Aorta (tissue), 5 donors: ENCODE measurements around the gene PTPRD. TPM values are rescaled to one million over a fixed set of nuclear protein-coding genes. Genes with fewer than 3 reads are reported as not detected.

ENCODE experiments used
- ATAC-seq: fragments of 200-7000 bp; cut with Tn5 transposase; one replicate; pipeline ENCODE4 v1.9.1; 2022; ENCODE audit warnings: moderate library complexity; ENCODE audit not compliant: low FRiP score
- DNase-seq, 2 donors: peaks; one replicate each; pipeline ENCODE4 v3.0.0-alpha.2; 2020
- H3K27ac ChIP-seq, 2 donors: one replicate each; pipeline ENCODE4 v1.5.1; 2013; ENCODE audit warnings: low read length in 2 of 2, mild to moderate bottlenecking in 2 of 2, moderate library complexity in 2 of 2, control low read depth in 1 of 2, inconsistent platforms in 1 of 2, low read depth in 1 of 2
- H3K27me3 ChIP-seq, 2 donors: one replicate each; pipeline ENCODE4 v1.6.1; 2013; ENCODE audit warnings: control low read depth in 1 of 2, low read length in 1 of 2, mild to moderate bottlenecking in 1 of 2, moderate library complexity in 1 of 2; ENCODE audit not compliant: insufficient read depth in 2 of 2, control insufficient read depth in 1 of 2
- H3K36me3 ChIP-seq, 2 donors: one replicate each; pipeline ENCODE4 v1.6.1; 2013; ENCODE audit warnings: control low read depth in 1 of 2, low read length in 1 of 2, mild to moderate bottlenecking in 1 of 2; ENCODE audit not compliant: insufficient read depth in 2 of 2, control insufficient read depth in 1 of 2
- H3K4me1 ChIP-seq, 2 donors: one replicate each; pipeline ENCODE4 v1.6.1; 2013; ENCODE audit warnings: low read length in 2 of 2, control low read depth in 1 of 2, mild to moderate bottlenecking in 1 of 2, moderate library complexity in 1 of 2; ENCODE audit not compliant: insufficient read depth in 2 of 2, control insufficient read depth in 1 of 2
- H3K4me3 ChIP-seq, 2 donors: one replicate each; pipeline ENCODE4 v1.5.1; 2013; ENCODE audit warnings: low read length in 2 of 2, control low read depth in 1 of 2, mild to moderate bottlenecking in 1 of 2
- H3K9me3 ChIP-seq: one replicate; pipeline ENCODE4 v1.6.1; 2013; ENCODE audit warnings: mild to moderate bottlenecking, low read length; ENCODE audit not compliant: control insufficient read depth
- WGBS, 2 donors: extraction: QIAGEN DNeasy Blood & Tissue Kit; methylation state at CpG; one replicate each; pipeline ENCODE4 v1.1.7; 2013; 5-methylcytosine and 5-hydroxymethylcytosine counted together
- intact Hi-C, 2 donors: fragments of 100-400 bp; cut with DNase I; formaldehyde crosslinking; loops; one replicate each; pipeline versions ENCODE4 v1.14.2 to v1.15.0; 2022
- polyA plus RNA-seq, 2 donors: library from polyadenylated mRNA; stranded (reverse); fragments of 200-250 nt; gene quantifications; one replicate each; pipeline ENCODE4 v1.2.3, GENCODE V29; 2013
- total RNA-seq, 2 donors: library from RNA; stranded (reverse); fragmentation: NEBNext Ultra II Directional; extraction: Animal tissue kit (Norgen Biotek cat#: 25700); gene quantifications; one replicate each; pipeline ENCODE4 v1.2.1, GENCODE V29; 2021
- donor health status: healthy with polysubstance abuse.
- donor health status: Bipolar disorder and iron deficiency.
- donor health status: DM: no; HTN: no; CAD: no.
- donor health status: DM: no; HTN: no; CAD: no.
- donor health status: DM: yes; HTN: yes; CAD: no.

PTPRD gene
- total and polyA plus RNA-seq, 4 donors, result 1.5 to 92.0 (median 29.4) TPM

GRCh38 chr9:8799615-8800014 is 1813.2 kb downstream of the PTPRD start:
- H3K4me1 ChIP-seq, result no peaks in the 10 kb centered on the region
- DNase-seq (no peak), ATAC-seq (no peak)
- no peaks in the 10 kb centered on the region for H3K27me3 ChIP-seq
- H3K4me3 ChIP-seq, result no peak overlapping the region
- no peak overlapping the region for H3K27ac ChIP-seq
- H3K36me3 ChIP-seq, result no peaks in the 10 kb centered on the region
- no peaks in the 10 kb centered on the region for H3K9me3 ChIP-seq
- intact Hi-C loops, result no loop called here

GRCh38 chr9:8799206-8799605 is 1813.6 kb downstream of the PTPRD start:
- H3K4me1 ChIP-seq, result no peaks in the 10 kb centered on the region
- intact Hi-C loops, result no loop called here
- no peak overlapping the region for H3K27ac ChIP-seq
- H3K27me3 ChIP-seq, result no peaks in the 10 kb centered on the region
- DNase-seq, result no peak
- no peak for ATAC-seq
- H3K9me3 ChIP-seq, result no peaks in the 10 kb centered on the region
- no peaks in the 10 kb centered on the region for H3K36me3 ChIP-seq
- no peak overlapping the region for H3K4me3 ChIP-seq

GRCh38 chr9:8784838-8785237 is 1828.0 kb downstream of the PTPRD start:
- H3K4me3 ChIP-seq, result peak overlapping the region in 1 of 2 donors; percentile 33
- DNase-seq, result no peak
- no peaks in the 10 kb centered on the region for H3K36me3 ChIP-seq
- ATAC-seq, result no peak
- 9 to 17% methylated on average over 2 of the region's 2 CpGs for WGBS, 2 donors
- peak overlapping the region; percentile 59 to 72 for H3K27ac ChIP-seq
- H3K27me3 ChIP-seq, result no peaks in the 10 kb centered on the region
- H3K9me3 ChIP-seq, result no peaks in the 10 kb centered on the region
- H3K4me1 ChIP-seq, result peaks cover 3 to 11% of the 10 kb centered on the region in 2 donors
- intact Hi-C loops, result loop anchor here (5.0 to 10.0 kb wide), 3 partner anchors 60 to 72 kb away; no protein-coding TSS in a partner anchor

GRCh38 chr9:8783941-8784340 is 1828.9 kb downstream of the PTPRD start:
- Histone ChIP-seq H3K4me3 (peak overlapping the region in 1 of 2 donors; percentile 64), H3K4me1 (peaks cover 3 to 11% of the 10 kb centered on the region in 2 donors), H3K9me3 (no peaks in the 10 kb centered on the region), H3K36me3 (no peaks in the 10 kb centered on the region), H3K27me3 (no peaks in the 10 kb centered on the region), H3K27ac (peak overlapping the region; percentile 68 to 87)
- DNase-seq (no peak), ATAC-seq (peak; percentile 39)
- intact Hi-C loops, result loop anchor here (10.0 kb wide), 2 partner anchors 59 to 71 kb away; no protein-coding TSS in a partner anchor
- WGBS, 2 donors, result 20 to 25% methylated on average over 6 of the region's 6 CpGs

GRCh38 chr9:8782237-8782636 is 1830.6 kb downstream of the PTPRD start:
- no peak overlapping the region for H3K27ac ChIP-seq
- peaks cover 3 to 11% of the 10 kb centered on the region in 2 donors for H3K4me1 ChIP-seq
- intact Hi-C loops, result loop anchor here (10.0 kb wide), 2 partner anchors 57 to 73 kb away; no protein-coding TSS in a partner anchor
- WGBS, 2 donors, result 97 to 98% methylated on average over 5 of the region's 5 CpGs
- ATAC-seq (no peak), DNase-seq (no peak)
- no peaks in the 10 kb centered on the region for H3K27me3 ChIP-seq
- H3K9me3 ChIP-seq, result no peaks in the 10 kb centered on the region
- H3K36me3 ChIP-seq, result no peaks in the 10 kb centered on the region
- H3K4me3 ChIP-seq, result no peak overlapping the region

- Histone ChIP-seq H3K4me3 (no peak overlapping the region), H3K27ac (no peak overlapping the region), H3K36me3 (no peaks in the 10 kb centered on the region), H3K27me3 (no peaks in the 10 kb centered on the region), H3K4me1 (peaks cover 3 to 11% of the 10 kb centered on the region in 2 donors), H3K9me3 (no peaks in the 10 kb centered on the region)
- no peak for DNase-seq
- no peak for ATAC-seq
- 65 to 78% methylated on average over 1 of the region's 1 CpG for WGBS, 2 donors
- intact Hi-C loops, result loop anchor here (10.0 kb wide), 2 partner anchors 57 to 73 kb away; no protein-coding TSS in a partner anchor
These were observed 1831.3 kb downstream of the PTPRD start for GRCh38 chr9:8781458-8781857.

GRCh38 chr9:8780386-8780785 is 1832.4 kb downstream of the PTPRD start:
- no peak for ATAC-seq
- Histone ChIP-seq H3K27me3 (no peaks in the 10 kb centered on the region), H3K9me3 (no peaks in the 10 kb centered on the region), H3K36me3 (no peaks in the 10 kb centered on the region), H3K4me1 (peaks cover 3 to 9% of the 10 kb centered on the region in 2 donors), H3K4me3 (peak overlapping the region in 1 of 2 donors; percentile 40), H3K27ac (no peak overlapping the region)
- DNase-seq, result no peak
- intact Hi-C loops, result loop anchor here (10.0 kb wide), 2 partner anchors 56 to 74 kb away; no protein-coding TSS in a partner anchor
- WGBS, 2 donors, result 38 to 40% methylated on average over 3 of the region's 3 CpGs

- Histone ChIP-seq H3K36me3 (no peaks in the 10 kb centered on the region), H3K4me3 (no peak overlapping the region), H3K27me3 (no peaks in the 10 kb centered on the region), H3K27ac (peak overlapping the region in 1 of 2 donors; percentile 54), H3K9me3 (no peaks in the 10 kb centered on the region), H3K4me1 (peaks cover 3 to 9% of the 10 kb centered on the region in 2 donors)
- no peak for ATAC-seq
- 47 to 63% methylated on average over 4 of the region's 4 CpGs for WGBS, 2 donors
- intact Hi-C loops, result no loop called here
- DNase-seq, result no peak
These were observed 1833.3 kb downstream of the PTPRD start for GRCh38 chr9:8779478-8779877.

GRCh38 chr9:8778356-8778755 is 1834.4 kb downstream of the PTPRD start:
- intact Hi-C loops, result no loop called here
- H3K27ac ChIP-seq, result no peak overlapping the region
- H3K4me3 ChIP-seq, result no peak overlapping the region
- H3K36me3 ChIP-seq, result no peaks in the 10 kb centered on the region
- no peaks in the 10 kb centered on the region for H3K27me3 ChIP-seq
- WGBS, 2 donors, result 79 to 92% methylated on average over 6 of the region's 6 CpGs
- H3K9me3 ChIP-seq, result no peaks in the 10 kb centered on the region
- peaks cover under 1 to 9% of the 10 kb centered on the region in 2 donors for H3K4me1 ChIP-seq
- ATAC-seq (no peak), DNase-seq (no peak)
